Measurements from ENCODE around the gene COG1.

COG1 gene

GRCh38 chr17:73227379-73227778, 34.5 kb downstream of the COG1 start:
- no peak for DNase-seq (ENCODE audit: low read depth in 2 of 2)

DNA sequence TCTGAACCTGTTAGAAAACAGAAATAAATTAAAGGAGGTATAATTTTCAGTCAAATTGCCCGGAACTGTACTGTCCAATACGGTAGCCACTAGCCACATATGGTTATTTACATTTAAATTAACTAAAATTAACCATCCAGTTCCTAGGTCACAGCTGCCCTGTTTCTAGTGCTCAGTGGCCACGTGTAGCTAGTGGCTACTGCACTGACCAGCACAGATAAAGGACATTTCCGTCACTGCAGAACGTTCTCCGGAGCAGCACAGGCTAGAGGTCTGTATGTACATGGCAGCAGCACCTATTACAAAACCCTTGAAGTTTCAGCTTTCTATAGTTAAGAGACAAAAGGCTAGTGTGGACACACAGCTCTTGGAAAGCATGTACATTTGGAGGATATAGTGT, 35.1 kb downstream of the COG1 start:
- no peak for DNase-seq (ENCODE audit: low read depth in 2 of 2)

DNA sequence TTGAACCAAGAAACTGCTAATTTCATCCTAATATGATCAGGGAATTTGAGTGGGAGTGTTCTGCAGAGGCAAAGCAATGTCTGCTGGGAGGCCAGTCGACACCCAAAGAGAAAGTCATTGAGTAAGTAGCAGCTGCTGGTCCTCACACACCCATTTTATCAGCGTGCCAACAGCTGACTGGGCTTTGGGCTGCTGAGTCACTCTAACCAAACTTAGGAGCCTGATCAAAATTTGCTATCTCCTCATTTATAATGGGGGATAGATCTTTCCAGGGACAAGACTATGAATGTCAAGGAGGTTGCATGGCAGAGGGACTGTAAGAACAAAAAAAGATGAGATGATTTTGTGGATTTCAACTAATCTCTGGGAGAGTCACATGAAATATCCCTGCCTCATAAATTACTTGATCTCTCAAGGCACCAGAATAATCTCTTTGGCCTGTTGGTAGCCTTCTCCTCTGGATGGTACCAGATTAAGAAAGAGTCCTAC, 35.9 kb downstream of the COG1 start:
- DNase-seq (ENCODE audit: low read depth in 2 of 2) = no peak

DNA sequence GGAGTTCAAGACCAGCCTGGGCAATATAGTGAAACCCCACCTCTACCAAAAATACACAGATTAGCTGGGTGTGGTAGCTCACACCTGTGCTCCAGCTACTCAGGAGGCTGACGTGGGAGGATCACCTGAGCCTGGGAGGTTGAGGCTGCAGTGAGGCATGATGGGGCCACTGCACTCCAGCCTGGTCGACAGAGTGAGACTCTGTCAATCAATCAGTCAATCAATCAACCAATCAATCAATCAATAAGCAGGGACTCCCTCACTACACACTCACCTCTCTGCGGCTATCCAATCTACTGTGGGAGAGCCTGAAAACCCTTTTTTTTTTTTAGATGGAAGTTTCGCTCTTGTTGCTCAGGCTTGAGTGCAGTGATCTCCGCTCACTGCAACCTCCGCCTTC, 37.2 kb downstream of the COG1 start:
- no peak for DNase-seq (ENCODE audit: low read depth in 2 of 2)

- DNase-seq (ENCODE audit: low read depth in 2 of 2) = no peak
Measured at GRCh38 chr17:73231395-73231794, 38.5 kb downstream of the COG1 start.

- DNase-seq (ENCODE audit: low read depth in 2 of 2) = peak; percentile 93 to 96
Measured at GRCh38 chr17:73231841-73232586, 39.2 kb downstream of the COG1 start.

DNA sequence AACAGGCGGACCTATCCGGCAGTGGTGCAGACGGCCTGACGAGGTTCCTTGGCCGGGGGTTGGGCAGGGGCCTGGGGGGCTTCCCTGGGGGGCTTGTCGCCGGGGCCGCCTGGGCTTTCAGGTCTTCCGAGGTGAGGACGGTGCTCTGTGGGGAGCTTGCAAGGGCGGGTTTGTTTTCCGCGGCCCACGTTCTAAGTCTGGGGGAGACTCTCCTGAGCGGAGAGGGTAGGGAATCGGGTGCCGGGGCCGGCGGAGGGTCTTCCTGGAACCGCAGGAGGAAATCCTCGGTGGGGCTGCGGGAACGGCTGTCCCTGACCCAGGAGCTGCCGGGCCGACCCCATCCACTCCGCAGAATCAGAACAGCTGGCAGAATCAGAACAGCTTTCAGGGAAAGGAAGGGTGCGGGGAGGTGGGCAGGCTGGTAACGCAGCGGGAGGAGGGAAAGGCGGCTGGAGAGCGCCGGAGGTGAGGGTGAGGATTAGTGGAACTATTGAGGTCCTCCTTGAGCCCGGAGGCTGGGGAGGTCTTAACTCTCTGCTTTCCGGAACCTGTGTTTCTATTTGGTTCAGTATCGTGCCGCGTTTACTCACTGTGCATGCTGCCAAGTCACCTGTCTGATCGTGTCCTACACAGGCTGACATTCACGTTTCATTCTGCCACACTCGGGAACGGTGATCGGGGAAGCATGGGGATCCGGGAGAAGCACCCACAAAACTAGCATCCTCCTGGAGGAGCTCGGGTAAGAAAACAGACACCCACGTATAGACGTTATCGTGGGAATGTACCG, 39.9 kb downstream of the COG1 start:
- no peak for DNase-seq (ENCODE audit: low read depth in 2 of 2)

- no peak for DNase-seq (ENCODE audit: low read depth in 2 of 2)
Measured at GRCh38 chr17:73234736-73235135, 41.9 kb downstream of the COG1 start.

GRCh38 chr17:73237714-73238113, 44.9 kb downstream of the COG1 start:
- DNase-seq (ENCODE audit: low read depth in 2 of 2) = no peak

GRCh38 chr17:73240561-73240960, 47.7 kb downstream of the COG1 start:
- no peak for DNase-seq (ENCODE audit: low read depth in 2 of 2)

DNA sequence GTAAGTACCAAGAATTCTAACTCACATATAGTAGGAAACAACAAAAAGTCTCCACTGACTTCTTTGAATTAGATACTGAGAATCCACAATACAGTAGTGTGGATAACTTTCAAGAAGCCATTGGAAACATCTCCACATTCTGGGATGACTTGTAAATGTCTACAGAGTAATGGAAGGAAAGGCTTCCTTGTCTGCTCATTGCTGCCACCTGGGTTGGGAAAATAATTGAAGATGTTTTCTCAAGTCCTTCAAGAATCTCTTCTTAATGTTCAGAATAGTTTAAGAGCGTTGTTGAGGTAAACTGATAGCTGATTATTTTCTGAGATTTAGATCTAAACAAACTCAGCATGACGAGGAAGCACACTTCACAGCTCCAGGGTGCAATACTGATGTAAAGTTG, 54.9 kb downstream of the COG1 start:
- no peak for DNase-seq (ENCODE audit: low read depth in 2 of 2)

DNA sequence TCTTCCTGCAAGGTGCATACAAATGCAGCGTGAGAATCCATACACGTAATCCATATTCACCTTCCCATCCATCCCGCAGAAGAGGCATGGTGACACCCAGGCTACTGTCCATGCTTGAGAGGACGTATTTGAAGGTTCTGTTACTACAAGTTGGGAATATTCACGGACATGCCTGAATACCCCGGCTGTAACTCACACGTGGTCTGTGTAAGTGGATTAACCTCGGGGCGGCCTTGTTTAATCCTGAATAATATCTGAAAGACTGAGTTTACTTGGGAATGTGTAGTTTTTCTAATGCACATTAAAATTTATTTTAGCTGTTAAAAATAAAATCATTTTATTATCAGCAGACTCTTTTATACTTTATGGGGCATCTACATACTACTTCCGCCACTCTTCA, 55.7 kb downstream of the COG1 start:
- no peak for DNase-seq (ENCODE audit: low read depth in 2 of 2)

DNA sequence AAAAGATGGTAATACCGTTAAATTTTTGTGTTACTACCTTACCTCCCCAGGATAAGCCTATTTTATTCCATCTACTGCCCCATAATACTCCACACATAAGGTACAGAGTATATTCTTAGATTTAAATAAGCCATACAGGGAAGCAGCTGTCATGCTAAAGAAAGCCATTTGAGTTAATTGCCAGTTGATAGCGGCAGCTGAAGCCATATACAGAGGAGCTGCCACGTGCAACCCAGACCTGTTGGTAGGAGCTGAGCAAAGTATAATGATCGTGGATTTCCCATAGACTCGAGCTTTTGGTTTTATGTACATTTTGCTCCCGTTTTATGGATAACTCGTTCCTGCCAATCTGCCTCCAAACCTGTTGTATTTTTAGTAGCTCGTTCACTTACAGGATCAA, 56.8 kb downstream of the COG1 start:
- no peak for DNase-seq (ENCODE audit: low read depth in 2 of 2)

DNA sequence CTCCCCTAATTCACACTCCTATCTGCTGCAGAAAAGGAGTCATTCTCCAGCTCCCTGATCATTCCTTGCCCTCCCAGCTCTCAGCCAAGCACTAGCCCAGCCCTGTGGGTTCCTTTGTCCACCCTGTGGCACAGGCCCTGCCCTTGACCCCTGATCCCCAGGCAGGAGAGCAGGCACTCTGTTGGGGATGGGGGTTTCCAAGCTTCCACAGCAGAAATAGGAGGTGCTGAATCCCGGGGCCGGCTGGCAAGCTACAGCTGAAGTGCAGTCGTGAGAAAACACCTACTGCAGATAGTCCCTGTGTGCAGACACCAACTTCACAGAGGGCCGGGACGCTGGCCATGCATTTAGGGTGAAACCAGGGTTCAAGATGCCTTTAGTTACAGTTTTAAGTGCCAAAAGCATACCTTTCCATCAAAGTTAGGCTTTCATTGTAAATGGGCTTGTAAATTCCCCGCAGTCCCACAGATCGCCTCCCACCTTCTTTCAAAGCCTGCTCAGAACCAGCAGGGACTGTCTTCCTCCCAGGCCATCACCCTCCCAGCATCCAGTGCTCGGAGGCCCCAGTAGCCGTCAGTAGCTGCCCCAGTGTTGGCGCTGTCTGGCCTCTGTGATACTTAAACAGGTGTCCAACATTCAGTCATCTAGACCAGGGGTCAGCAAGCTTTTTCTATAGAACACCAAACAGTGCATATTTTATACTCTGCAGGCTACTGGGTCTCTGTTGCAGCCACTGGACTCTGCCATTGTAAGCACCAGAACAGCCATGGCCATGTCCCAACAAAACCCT, 58.2 kb downstream of the COG1 start:
- DNase-seq (ENCODE audit: low read depth in 2 of 2) = no peak

GRCh38 chr17:73251871-73252270, 59.0 kb downstream of the COG1 start:
- no peak for DNase-seq (ENCODE audit: low read depth in 2 of 2)

DNA sequence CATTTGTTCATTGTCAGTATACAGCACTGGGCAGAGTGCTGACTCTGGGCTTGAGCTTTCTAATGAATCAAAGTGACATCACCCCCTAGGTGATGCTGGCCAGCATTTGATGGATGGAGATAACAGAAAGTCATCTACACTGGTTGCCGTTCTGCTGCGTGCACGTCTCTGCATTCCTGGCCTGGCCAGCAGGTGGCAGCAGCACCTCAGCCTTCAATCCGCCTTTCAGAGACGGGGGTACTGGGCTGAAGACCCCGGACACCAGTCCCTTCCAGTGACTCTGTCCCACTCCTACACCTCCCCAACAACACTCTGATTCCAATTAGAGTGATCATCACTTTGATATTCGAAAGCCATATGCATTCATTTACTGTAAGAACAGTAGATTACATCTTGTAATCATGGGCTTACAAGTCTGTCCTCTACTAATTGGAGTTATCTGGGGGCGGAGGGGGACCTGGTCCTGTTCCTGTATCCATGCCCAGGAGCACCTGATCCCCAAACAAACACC, 62.9 kb downstream of the COG1 start:
- peak; percentile 7 to 15 for DNase-seq (ENCODE audit: low read depth in 2 of 2)

GRCh38 chr17:73256220-73256619, 63.4 kb downstream of the COG1 start:
- DNase-seq (ENCODE audit: low read depth in 2 of 2) = no peak

DNA sequence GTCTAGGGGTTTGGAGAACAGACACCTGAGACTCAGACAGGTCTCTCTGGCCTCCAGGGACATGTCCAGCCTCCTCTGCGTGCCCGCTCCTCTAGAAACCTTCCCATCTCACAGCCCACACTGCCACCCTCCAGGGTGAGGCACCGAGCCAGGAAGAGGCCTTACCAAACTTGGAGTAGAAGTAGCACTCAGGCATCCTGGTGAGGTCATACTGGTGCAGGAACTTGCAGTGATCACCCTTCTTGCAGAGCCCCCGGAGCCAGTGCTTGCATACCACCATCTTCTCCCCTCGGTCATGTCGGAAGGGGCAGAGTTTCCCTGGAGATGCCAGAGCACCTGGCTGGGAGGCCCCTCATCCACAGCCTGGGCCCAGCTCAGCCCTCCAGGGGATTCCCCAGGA, 64.7 kb downstream of the COG1 start:
- no peak for DNase-seq (ENCODE audit: low read depth in 2 of 2)
